Measurements from ENCODE around the gene ZNF646.
"Not testable (repeated sequence)": the region's sequence is repeated elsewhere in the genome, so short reads cannot be mapped to it uniquely, and the experiment has no call there.

The ZNF646 gene

DNA sequence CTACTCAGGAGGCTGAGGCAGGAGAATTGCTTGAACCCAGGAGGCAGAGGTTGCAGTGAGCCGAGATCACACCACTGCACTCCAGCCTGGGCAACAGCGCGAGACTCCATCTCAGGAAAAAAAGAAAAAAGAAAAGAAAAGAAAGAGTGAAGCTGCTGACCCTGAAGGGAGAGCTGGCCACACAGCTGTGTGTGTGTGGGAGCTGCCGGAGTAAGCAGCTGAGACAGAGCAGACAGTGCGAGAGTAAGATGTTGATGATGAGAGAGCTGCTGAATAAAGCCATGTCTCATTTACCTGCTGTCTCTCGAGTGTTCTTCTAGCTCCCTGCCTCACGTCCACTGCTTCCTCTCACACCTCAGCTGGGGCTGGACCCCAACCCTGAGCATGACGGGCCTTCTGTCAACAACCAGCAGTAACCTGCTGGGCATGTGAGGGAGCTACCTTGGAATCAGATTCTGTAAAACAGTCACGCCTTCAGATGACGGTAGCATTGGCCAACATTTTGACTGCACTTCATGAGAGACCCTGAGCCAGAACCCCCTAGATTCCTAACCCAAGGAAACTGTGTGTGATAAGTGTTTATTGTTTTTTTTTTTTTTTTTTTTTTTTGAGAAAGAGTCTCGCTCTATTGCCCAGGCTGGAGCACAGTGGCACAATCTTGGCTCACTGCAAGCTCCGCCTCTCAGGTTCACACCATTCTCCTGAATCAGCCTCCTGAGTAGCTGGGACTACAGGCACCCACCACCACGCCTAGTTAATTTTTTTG, 26.8 kb downstream of the ZNF646 start:
- in situ Hi-C loops (cut with HindIII; ENCODE audit: low sequenced_read_pairs) = not testable (repeated sequence)

DNA sequence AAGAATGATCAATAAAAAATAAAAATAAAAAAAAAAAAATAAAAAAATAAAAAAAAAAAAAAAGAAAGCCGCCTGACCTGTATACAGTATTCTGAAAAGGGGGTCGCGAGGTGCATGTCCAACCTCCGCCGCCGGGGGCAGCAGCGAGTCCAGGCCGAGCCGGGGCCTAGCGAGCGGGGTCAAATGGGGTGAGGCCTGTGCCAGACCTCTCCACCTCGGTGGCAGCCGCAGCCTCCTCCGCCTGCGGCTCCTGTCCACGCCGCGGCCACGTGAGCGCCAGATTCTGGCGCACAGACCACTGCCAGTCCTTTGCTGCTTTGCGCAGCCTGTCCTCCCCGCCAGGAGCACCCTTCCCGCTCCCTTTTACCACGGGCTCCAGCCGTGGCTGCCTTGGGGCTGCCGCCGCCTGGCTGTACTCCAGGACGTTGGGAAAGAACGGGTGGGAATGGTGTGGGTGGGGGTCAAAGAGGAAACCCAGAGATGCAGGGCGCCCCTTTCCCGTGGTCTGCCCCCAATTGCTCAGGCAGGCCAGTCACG, 31.5 kb downstream of the ZNF646 start:
- in situ Hi-C loops (cut with HindIII; ENCODE audit: low sequenced_read_pairs) = no loop called here

DNA sequence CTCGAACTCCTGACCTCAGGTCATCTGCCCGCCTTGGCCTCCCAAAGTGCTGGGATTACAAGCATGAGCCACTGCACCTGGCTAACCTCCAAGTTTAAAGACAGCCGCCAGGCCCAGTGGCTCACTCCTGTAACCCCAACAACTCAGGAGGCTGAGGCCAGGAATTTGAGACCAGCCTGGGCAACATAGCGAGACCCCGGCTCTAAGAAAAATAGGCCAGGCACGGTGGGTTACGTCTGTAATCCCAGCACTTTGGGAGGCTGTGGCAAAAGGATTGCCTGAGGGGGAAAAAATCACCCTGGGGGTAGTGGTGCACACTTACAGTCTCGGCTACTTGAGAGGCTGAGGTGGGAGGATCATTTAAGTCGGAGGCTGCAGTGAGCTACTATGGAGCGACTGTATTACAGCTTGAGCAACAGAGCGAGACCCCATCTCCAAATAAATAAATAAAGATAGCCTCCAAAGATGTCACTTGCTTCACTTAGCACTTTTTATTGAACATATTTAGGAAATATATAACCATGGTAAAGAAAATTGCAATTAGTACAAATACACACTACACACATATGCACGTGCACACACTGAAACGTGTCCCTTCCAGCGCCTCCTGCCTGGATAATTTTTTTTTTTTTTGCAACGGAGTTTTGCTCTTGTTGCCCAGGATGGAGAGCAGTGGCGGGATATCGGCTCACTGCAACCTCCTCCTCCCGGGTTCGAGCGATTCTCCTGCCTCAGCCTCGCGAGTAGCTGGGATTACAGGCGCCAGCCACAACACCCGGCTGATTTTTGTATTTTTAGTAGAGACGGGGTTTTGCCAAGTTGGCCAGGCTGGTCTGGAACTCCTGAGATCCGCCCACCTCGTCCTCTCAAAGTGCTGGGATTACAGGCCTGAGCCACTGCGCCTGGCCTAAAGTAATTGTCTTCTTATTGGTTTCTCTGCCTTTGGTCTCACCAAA, 32.6 kb downstream of the ZNF646 start:
- in situ Hi-C loops (cut with HindIII; ENCODE audit: low sequenced_read_pairs) = no loop called here

DNA sequence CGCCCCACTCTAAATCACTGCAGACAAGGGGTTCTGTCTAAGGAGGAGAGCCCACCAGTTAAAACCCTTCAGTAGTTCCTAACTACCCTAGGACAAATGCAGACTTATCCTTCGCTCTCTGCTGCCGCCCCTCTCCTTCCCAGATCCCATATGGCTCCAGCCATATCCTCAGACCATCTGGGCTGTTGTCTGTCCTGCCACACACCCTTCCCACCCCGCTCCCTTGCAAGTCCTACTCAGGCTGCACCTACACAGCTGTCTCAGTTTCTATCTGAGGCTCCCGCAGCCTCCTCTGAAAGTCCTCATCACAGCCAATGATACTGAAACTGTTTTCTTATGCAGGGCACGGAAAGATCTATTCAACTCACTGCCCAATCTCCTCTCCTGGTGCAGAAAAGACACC, 33.2 kb downstream of the ZNF646 start:
- in situ Hi-C loops (cut with HindIII; ENCODE audit: low sequenced_read_pairs) = no loop called here

DNA sequence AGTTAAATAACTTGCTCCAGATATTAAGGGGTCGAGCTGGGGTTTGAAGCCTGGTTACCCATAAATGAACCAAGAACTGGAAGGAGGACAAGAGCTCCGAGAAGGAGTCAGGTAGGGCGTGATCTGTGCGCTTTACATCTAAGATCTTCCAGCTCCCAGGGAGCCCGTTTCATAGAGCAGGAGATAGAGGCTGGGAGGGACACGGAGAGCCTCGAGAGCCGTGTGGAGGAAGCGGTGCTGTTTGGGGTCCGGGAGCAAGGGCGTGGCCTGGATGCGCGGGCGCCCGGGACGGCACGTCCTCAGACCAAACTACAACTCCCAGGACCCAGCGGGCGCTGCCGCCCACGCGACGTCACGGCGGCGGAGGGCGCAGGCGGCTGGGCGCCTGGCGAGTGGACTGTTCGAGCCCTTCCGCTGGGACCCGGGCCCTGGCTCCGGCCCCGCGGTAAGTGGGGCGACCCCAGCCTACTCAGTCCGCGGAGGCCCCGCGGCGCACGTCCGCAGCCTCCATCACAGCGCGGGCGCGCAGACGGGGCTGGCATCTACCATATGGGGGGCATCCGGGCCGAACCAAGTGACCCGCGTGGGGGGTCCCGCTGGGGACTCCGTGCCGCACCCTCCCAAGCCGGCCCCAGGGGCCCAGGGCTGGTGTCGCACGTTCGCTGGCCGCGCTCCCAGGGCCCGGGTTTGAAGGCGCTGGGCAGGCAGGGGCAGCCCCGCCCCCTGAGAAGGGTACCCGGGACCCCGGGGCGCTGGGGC, 34.0 kb downstream of the ZNF646 start, which contains the start of gene BCKDK:
TSS of gene BCKDK (plus strand) at position 352 of the 759 bp plus-strand sequence. CDS start 838 bp downstream, outside the sequence.
- in situ Hi-C loops (cut with HindIII; ENCODE audit: low sequenced_read_pairs) = no loop called here

DNA sequence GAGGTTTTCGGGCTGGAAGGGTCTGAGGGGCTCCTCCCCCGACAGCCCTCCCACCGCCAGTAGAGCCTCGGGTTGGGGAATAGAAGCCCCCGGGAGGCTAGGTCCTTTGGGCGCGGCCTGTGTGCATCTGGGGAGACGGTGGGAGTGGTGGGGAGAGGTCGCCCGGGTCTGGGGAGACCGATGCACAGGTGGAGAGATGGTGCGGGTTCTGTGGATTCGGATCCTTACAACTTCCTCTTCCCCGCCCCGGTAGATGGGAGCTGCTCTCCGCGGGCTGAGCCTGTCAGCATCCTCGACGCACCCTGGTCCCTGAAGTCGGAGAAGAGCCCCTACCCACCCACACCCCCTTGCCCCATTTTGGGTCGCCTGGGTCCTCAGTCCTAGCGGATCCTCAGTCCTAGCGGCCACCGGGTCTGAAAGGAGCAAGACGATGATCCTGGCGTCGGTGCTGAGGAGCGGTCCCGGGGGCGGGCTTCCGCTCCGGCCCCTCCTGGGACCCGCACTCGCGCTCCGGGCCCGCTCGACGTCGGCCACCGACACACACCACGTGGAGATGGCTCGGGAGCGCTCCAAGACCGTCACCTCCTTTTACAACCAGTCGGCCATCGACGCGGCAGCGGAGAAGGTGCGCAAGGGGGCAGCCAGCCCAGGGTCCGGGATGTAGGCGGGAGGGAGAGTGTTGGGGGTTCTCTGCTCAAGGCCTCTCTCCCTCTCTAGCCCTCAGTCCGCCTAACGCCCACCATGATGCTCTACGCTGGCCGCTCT, 34.8 kb downstream of the ZNF646 start:
- in situ Hi-C loops (cut with HindIII; ENCODE audit: low sequenced_read_pairs) = no loop called here

DNA sequence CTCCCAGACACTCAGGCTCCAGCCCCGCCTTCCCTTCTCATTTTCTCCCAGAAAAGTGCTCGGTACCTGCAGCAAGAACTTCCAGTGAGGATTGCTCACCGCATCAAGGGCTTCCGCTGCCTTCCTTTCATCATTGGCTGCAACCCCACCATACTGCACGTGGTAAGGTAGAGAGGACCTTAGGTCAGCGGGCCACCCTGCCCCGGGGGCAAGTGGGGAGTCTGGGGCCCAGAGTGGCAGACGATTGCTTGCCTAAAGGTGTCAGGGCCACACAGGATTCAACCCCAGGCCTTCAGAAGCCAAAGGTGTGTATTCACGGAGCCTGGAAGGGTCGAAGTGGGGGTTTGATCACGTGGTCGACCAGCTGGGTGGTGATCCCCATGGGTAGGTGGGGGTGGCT, 35.4 kb downstream of the ZNF646 start:
- in situ Hi-C loops (cut with HindIII; ENCODE audit: low sequenced_read_pairs) = no loop called here

DNA sequence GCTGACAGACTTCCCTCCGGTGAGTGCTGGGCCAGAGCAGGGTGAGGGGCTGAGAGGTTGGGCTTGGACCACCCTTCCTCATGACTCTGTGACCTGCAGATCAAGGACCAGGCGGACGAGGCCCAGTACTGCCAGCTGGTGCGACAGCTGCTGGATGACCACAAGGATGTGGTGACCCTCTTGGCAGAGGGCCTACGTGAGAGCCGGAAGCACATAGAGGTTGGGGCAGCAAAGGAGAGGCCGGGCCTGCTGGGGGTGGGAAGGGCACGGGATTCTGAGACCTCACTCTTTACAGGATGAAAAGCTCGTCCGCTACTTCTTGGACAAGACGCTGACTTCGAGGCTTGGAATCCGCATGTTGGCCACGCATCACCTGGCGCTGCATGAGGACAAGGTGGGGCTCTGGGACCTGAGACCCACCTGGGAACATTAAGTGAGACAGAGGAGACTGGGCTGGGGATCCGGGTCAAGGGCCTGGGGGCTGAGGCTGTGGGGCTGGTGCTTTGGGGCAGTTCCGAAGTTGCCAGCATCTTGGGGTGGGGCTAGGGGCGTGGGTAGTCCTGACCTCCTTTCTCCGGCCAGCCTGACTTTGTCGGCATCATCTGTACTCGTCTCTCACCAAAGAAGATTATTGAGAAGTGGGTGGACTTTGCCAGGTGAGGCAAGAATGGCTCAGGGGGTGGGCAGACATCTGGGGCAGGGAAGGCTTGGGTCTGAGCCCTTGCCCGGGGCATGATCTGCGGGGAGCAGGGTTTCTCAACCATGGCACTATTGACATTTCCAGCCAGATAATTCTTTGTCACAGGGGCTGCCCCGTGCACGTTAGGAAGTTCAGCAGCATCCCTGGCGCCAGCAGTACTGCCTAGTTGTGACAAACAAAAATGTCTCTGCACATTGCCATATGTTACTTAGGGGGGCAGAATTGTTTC, 36.1 kb downstream of the ZNF646 start:
- in situ Hi-C loops (cut with HindIII; ENCODE audit: low sequenced_read_pairs) = no loop called here

DNA sequence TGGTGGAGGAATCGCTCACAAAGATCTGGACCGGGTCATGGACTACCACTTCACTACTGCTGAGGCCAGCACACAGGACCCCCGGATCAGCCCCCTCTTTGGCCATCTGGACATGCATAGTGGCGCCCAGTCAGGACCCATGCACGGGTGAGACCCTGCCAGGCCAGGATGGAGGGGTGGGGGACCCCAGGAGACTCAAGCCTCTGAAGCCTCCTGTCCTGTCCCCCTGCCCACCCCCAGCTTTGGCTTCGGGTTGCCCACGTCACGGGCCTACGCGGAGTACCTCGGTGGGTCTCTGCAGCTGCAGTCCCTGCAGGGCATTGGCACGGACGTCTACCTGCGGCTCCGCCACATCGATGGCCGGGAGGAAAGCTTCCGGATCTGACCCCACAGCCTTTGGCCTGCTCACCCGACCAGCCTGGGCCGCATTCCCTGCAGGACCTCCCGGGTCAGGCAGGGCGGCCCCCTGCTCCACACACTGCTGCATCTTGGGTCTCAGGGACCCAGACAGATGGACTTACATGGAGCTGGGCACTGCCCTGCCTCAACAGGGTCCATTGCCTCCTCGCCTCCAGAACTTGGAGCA, 37.8 kb downstream of the ZNF646 start:
- in situ Hi-C loops (cut with HindIII; ENCODE audit: low sequenced_read_pairs) = no loop called here

DNA sequence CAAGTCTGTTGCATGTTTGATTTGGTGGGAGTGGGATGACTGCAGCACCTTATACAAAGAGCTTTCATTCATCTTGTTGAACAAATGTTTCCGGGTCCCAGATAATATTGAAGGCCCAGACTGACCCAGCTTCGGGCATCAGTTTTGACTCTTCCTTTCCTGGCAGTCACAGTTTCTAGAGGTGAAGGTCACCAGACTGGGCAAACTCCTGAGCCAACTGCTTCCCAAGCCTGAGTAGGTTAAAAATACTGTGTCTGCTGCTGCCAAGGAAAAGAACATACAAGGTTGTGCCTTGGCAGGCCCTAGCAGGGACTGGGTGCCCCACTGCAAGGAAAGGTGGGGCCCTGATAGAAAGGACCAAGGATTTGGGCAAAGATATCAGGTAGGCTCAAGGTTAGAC, 38.5 kb downstream of the ZNF646 start:
- in situ Hi-C loops (cut with HindIII; ENCODE audit: low sequenced_read_pairs) = no loop called here

DNA sequence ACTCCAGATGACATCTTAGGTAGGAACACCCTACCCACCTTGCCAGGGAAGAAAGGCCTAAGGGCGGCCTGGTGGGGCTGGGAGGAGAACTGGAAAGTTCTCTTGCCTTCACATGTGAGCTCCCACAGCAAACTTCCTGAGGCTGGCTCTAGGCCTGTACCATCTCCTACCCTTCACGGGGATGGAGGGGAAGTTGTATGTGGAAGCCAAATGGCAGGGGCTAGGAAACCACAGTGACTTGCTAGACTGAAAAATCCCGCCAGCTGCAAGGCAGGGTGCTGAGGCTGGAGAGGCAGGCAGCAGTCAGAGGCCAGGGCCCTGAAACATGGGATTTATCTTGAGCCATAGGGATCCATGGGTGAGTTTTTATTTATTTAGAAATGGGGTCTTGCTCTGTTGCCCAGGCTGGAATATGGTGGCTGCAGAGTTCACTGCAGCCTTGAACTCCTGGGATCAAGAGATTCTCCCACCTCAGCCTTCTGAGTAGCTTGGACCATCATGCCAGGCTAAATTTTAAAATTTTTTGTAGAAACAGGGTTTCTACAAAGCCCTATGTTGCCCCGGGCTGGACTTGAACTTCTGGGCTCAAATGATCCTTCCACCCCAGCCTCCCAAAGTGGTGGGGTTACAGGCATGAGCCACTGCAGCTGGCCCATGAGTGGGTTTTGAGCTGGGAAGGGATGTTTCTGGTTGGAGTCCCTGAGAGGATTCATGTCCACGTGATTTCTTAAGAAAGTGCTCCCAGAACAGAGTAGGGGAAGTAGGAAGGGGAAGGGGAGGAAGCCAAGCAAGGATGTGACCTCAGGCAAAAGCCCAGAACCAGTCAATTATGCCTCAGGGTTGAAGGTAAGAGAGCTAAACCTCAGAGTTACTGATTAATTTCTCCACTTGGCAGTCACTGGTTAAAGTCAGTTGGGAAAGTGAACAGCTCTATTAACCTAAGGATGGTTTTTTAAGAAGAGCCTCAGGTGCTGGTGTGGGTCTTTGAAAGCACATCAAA, 39.2 kb downstream of the ZNF646 start:
- in situ Hi-C loops (cut with HindIII; ENCODE audit: low sequenced_read_pairs) = no loop called here

DNA sequence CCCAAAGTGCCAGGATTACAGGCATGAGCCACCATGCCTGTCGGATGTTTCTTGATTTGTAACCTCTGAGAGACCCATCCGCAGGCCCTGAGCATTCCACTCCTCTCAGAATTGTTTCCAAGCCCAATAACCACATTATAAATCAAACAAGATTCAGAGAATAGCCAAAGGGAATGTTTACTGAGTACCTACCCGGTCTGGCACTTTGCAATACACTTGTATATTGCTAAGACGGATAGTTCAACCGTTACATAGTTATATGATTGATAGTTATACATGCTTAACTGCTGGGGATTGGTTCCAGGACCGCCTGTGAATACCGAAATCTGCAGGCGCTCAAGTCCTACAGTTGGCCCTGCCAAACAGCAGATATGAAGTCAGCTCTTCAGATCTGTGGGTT, 40.2 kb downstream of the ZNF646 start:
- in situ Hi-C loops (cut with HindIII; ENCODE audit: low sequenced_read_pairs) = no loop called here

DNA sequence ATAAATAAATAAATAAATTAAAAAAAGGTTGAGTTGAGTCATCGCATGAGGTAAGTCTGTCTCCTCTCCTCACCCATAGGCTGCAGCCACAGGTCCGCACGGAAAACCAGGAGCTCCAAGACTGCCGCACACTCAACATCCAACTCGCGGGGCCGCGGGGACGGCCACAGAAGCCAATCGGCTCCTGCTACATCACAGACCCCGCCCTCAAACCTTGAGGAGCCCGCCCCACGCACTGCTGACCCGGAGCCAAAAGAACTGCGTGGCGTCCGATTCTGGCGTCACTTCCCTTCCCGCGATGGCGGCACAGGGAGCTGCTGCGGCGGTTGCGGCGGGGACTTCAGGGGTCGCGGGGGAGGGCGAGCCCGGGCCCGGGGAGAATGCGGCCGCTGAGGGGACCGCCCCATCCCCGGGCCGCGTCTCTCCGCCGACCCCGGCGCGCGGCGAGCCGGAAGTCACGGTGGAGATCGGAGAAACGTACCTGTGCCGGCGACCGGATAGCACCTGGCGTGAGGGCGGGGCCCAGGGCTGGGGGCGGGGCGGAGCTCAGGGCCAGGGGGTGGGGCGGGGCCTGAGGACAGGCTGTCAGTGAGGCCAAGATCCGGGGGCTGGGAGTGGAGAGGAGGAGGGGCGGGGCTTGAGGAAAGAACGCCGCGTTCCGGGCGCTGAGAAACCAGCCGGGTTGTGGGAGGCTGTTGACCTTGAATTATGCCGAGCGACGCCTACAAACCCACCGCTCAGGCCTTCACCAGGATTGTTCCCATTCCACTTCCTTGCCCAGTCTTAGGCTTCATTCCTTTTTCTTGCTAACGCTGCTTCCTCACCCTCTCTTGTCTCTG, 43.4 kb downstream of the ZNF646 start, which contains the start of gene KAT8:
TSS of gene KAT8 (plus strand) at position 281 of the 839 bp plus-strand sequence. CDS start at position 299, 18 bp downstream.
- in situ Hi-C loops (cut with HindIII; ENCODE audit: low sequenced_read_pairs) = no loop called here

DNA sequence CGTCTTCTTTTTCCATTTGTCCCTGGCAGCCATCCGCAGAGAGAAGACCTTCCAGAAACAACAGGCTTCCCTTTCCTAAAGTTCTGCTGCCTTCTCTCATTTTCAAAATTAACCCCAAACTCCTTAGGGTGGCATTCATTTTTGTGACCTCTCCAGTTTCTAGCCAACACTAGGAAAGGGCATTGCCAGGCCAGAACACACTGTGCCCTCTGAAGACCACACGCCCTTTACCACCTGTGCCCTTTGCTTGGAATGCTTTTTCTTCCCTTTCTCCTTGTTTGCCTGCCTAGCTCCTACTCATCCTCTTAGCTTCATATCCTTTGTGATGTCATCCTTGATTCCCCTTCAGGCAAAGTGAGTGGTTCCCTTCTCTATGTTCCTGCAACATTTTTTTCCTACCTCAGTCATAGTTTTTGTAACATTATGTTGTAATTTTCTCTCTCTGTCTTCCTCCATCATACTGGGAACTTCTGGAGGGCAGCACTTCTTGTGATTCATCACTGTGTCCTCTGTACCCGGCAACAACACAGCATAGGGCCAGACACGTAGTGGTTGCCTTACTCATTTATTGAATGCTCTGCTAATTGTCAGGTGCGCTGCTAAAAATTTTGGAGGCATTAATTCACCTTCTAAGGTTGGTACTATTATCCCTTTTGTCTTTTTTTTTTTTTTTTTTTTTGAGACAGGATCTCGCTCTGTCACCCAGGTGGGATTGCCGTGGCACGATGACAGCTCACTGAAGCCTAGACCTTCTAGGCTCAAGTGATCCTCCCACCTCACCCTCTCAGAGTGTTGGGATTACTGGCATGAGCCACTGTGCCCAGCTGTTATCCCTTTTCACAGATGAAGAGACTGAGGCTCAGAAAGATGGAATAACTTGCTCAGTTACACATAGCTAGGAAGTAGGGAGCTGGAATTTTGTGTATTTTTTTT, 44.3 kb downstream of the ZNF646 start:
- in situ Hi-C loops (cut with HindIII; ENCODE audit: low sequenced_read_pairs) = no loop called here

DNA sequence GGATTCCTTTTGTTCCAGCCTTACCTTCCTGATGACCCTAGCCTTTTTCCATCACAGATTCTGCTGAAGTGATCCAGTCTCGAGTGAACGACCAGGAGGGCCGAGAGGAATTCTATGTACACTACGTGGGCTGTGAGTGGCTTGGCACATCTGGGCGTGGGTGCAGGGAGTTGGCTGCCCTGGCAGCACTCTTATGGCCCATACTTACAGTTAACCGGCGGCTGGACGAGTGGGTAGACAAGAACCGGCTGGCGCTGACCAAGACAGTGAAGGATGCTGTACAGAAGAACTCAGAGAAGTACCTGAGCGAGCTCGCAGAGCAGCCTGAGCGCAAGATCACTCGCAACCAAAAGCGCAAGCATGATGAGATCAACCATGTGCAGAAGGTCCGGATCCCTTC, 45.9 kb downstream of the ZNF646 start:
- in situ Hi-C loops (cut with HindIII; ENCODE audit: low sequenced_read_pairs) = no loop called here

Data from endothelial cell of hepatic sinusoid (primary cell).